Cortex of kidney (tissue), 1 donor: Measurements from ENCODE around the gene ATP10A.

Source experiments
- DNase-seq: peaks from one replicate; lab custom pipeline; 2025; lab: John Stamatoyannopoulos, UW

Gene ATP10A

DNA sequence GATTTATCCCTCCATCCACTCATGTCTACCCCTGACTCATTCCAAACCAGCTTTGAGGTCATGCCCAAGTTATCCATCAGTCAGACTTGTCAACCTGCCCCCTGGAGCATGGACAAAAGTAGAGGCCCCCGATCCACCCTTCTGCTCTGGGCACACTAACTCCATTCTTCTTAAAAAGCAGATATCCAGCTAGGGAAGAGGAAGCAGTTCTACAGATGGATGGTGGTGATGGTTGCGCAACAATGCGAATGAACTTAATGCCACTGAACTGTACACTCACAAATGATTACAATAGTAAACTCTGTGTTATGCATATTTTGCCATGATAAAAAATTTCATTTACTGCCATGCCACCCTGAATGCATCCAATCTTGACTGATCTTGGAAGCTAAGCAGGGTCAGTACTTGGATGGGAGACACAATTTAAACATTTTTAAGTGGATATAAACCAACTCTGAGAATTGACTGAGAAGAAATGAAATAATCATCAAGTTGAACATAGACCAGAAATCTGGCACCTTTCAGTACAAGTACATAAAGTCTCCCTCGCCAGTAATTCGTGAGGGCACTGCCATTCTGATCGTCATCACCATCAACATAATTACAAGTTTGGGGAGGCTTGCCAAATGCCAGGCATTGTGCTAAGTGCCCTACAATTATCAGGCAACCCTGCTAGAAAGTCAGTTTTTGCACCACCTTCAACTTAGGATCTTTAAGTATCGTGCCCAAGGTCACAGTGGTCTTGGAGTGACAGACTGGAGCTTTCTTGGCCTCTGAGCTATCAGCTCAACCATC is 124.8 kb downstream of the ATP10A start:
- DNase-seq, result no peak

DNA sequence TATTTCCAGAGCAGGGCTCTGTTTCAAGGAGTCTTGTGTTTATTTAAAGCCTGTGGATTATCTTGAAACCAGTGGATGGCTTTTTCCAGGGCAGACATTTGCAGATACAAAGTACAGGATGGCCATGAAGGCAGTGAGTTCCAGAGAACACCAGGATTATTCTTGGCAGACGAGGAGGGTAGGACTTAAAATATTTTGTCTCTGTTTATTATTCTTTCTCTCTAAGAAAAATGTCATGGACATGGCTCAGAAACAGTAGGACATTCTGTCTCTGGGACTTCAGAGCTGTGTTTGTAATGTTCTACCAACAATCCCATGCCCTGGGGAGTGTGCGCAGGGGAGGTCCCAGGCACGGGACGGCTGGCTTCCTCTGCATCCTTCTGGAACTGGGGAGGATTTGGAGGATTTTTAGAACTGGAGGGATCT is 125.9 kb downstream of the ATP10A start:
- DNase-seq, result no peak

DNA sequence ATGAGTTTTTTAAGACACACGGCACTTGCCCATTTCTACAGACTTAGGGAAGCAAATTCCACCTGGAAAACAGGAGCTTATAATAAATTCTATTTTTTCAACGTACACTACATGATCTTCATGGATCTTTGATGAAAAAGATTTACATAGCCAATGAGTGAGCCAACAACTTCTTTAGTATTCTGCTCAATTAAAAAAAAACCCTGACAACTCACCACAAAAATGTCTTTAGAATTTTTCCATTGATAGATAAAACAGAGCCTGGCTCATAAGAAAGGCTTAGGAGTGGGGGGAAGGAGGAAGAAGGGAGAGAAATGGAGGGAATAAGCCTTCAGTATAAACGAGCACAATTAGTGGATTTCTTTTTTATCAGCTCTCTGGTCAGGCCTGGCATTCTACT is 126.7 kb downstream of the ATP10A start:
- DNase-seq, result no peak

- DNase-seq, result no peak
Observed at GRCh38 chr15:25735550-25736384, 127.4 kb downstream of the ATP10A start.

- DNase-seq, result no peak
Observed at GRCh38 chr15:25734680-25735355, 128.3 kb downstream of the ATP10A start.

GRCh38 chr15:25733856-25734679 is 129.1 kb downstream of the ATP10A start:
- no peak for DNase-seq

DNA sequence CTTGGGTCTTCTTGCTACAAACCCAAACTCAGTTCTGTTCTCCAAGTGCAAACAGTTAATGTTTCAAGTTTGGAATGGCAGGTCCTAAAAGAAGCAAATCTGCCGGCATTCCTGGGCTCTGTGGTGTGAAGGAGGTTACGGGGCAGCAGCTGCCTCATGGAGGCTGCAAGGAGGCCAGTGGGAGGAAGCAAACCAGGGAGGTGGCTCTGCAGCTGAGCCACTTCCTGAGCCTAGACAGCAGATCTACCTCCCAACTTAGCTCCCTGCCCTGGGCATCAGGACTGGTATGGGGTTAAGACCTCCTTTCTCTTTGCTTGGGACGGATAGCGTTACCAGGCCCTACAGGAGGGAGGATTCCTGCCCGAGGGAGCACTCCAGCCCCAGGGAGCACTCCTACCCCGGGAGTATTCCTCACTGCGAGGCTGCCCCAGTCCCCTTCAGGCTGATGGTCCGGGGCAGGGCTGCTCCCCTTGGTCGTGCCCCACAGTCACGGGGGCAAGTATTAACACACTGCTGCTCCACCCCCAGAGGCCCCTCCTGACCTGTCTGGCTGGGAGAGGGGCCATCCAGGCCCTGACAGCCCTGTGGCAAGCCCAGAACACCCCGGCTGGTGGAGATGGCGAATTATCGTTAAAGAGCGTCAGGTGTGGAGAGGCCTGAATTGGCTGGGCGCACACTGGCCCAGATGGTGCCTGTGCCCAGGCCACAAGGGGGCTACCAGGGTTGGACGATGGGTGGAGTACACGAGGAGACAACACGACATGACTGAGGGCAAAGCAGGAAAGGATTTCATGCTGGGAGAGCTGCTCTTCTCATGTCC is 129.9 kb downstream of the ATP10A start:
- no peak for DNase-seq

DNA sequence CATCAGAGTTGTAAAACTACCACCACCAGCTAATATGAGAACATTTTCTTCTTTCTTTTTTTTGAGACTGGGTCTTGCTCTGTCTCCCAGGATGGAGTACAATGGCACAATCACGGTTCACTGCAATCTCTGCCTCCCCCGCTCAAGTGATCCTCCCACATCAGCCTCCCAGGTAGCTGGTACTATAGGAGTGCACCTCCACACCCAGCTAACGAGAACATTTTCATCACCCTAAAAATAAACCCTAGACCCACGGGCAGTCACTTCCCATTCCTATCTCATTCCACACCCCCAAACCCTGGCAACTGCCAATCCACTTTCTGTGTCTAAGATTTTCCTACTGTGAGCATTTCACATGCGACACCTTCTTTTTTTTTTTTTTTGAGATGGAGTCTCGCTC is 130.9 kb downstream of the ATP10A start:
- no peak for DNase-seq

- no peak for DNase-seq
Observed at GRCh38 chr15:25731411-25731810, 131.7 kb downstream of the ATP10A start.

DNA sequence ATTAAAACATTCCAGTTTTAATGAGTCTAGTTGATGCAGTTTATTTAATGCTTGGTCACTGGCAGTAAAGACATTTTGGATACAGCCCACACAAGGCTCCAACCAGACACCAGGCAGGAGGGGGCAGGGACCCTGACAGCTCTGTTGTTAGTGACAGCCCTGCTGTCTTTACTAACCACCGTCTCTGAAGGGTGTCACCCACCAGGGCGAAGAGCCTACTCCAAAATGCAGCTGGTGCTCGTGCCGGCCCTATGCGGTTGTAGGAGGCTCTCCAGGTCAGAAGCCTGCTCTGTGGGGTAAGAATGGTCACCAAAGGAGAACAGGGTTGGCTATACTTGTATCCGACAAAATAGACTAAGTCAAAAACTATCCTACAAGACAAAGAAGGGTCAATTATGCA is 132.2 kb downstream of the ATP10A start:
- no peak for DNase-seq

DNA sequence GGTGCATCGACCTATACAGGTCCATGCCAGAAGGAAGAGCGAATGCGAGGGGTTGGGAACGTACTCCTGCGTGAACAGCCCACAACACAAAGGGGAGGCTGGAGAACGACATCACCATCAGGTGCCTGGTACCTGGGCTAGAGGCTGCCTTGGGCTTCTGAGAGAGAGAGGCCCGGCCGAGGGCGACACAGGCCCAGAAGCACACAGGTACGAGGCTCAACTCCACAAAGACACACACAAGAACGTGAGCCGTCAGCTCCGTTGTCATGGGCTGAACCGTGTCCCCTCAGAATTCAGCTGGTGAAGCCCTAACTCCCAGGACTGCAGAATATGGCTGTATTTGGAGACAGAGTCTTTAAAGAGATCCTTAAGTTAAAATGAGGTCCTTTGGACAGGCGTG is 134.3 kb downstream of the ATP10A start:
- DNase-seq, result no peak

DNA sequence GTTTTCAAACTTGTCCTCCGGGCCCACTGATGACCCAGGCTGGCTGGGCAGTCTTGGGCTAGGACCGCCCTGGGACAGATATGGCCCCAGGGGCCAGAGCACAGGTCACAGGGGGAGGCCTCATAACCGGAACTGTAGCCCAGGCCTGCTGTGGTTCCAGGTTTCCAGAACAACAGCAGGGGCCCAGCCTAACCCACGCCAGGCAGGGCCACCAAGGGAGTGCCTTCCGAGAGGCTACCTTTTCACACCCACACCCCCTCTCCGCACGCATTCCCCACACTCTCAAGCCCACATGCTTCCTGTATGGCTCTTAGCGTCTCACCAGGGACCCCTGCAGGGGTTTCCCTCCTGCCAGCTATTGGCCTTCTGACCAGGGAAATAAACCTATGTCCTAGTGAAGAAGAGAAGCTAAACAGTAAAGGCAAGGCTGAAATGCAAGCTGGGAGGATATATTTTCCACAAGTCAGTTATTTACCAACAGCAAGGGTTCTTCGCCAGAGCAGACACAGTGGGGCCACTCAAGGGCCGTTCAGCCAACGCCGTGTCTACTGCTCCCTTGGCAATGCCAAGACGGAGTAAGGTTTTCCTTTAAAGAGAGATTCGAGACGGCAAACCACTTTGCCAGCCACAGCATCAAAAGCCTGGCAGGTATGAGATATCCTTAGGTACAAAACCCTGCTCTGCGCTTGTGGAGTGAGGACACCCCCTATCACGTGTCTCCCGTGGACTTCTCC is 135.1 kb downstream of the ATP10A start:
- no peak for DNase-seq

DNA sequence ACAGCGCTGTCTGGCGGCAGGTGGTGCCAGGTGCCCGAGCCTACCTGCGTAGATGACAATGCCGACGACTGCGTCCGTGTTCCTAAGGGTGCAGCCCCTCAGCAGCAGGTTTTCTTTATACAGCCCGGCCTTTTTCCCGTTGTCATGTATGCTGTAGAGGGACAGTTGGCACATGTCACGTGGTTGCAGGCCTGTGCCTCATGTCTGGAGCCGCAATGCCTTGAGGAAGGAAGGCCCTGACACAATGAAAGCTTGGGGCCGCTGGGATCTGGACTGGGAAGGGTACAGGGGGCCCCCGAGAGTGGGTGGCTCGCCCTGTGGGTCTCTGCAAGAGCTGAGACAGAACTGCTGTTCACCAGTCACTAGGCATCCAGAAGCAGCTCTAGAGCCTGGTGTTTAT is 136.0 kb downstream of the ATP10A start:
- DNase-seq, result no peak

- no peak for DNase-seq
Observed at GRCh38 chr15:25725758-25726157, 137.4 kb downstream of the ATP10A start.

DNA sequence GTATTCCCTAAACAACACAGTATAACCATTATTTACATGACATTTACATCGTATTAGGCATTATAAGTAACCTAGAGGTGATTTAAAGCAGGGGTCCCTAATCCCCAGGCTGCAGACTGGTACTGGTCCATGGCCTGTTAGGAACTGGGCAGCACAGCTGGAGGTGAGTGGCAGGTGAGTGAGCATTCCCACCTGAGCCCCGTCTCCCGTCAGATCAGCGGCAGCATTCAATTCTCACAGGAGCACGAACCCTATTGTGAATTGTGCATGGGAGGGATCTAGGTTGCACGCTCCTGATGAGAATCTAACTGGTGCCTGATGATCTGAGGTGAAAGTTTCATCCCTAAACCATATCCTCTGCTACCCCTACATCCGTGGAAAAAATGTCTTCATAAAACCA is 138.2 kb downstream of the ATP10A start:
- no peak for DNase-seq

DNA sequence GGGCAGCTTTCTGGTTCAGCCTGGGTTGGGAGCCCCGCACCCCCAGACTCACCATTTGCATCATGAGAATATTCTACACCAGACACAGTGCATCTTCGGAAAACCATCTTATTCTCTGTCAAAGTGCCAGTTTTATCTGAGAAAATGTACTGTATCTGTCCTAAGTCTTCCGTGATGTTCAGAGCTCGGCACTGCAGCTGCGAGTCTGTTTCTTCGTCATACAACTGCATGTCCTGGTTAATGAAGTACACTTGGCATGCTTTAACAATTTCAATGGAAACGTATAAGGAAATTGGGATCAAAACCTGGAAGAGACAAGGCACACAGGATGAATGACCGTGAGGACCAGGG is 141.5 kb downstream of the ATP10A start:
- DNase-seq, result no peak

GRCh38 chr15:25719101-25719985 is 143.8 kb downstream of the ATP10A start:
- no peak for DNase-seq

- DNase-seq, result no peak
Observed at GRCh38 chr15:25718597-25718996, 144.5 kb downstream of the ATP10A start.

- DNase-seq, result no peak
Observed at GRCh38 chr15:25718169-25718536, 145.0 kb downstream of the ATP10A start.
